ENCODE data around the gene HIPK2.

DNA sequence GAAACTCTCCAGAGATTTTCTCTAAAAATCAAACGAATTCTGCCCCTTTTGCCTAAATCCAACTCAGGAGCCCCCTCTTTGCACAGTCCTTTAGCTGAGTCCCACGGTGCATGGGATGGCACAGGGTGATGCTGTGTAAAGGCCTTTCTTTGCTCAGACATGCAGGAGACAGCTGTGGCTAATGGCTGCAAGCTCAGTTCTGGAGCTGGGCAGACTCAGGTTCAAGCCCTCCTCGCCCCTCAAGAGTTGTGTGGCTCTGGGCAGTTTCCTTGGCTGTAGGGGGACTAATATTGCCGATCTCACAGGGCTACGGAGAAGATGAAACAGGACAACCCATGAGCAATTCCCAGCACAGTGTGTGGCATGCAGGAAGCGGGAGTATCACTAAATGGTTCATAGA lies 211.7 kb downstream of the HIPK2 start:
- TF ChIP-seq, protein P1, sequence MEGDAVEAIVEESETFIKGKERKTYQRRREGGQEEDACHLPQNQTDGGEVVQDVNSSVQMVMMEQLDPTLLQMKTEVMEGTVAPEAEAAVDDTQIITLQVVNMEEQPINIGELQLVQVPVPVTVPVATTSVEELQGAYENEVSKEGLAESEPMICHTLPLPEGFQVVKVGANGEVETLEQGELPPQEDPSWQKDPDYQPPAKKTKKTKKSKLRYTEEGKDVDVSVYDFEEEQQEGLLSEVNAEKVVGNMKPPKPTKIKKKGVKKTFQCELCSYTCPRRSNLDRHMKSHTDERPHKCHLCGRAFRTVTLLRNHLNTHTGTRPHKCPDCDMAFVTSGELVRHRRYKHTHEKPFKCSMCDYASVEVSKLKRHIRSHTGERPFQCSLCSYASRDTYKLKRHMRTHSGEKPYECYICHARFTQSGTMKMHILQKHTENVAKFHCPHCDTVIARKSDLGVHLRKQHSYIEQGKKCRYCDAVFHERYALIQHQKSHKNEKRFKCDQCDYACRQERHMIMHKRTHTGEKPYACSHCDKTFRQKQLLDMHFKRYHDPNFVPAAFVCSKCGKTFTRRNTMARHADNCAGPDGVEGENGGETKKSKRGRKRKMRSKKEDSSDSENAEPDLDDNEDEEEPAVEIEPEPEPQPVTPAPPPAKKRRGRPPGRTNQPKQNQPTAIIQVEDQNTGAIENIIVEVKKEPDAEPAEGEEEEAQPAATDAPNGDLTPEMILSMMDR (conservative IDR thresholded peaks at IDR 0.05; ENCODE audit: low read length), result no peak
- TF ChIP-seq EZH2phosphoT487 (IDR thresholded peaks at IDR 0.05; ENCODE audit: borderline replicate concordance, low read depth, low read length), result no peak
